Frontal cortex (tissue), 4 donors: ENCODE results near the gene APOBEC3G. TPM values are rescaled to one million over a fixed set of nuclear protein-coding genes. Genes with fewer than 3 reads are reported as not detected.
"Not testable (repeated sequence)": the region's sequence is repeated elsewhere in the genome, so short reads cannot be mapped to it uniquely, and the experiment has no call there.

Experiments used
- DNase-seq, 2 donors: peaks; one replicate each; pipeline ENCODE4 v3.0.0; 2012; ENCODE audit warnings: low spot score in 2 of 2
- FAIRE-seq: peaks from 2 replicates; lab custom pipeline; 2012; peaks lifted over from hg19 to GRCh38; lab: Jason Lieb, UNC
- total RNA-seq: library from RNA; depleted of rRNA; stranded (reverse); fragments of >200 nt; gene quantifications from one replicate; pipeline ENCODE4 v1.2.3, GENCODE V29; 2014
- donor health status: control.
- donor health status: control.
- donor health status: control.

The APOBEC3G gene
- 0.41 TPM for total RNA-seq

DNA sequence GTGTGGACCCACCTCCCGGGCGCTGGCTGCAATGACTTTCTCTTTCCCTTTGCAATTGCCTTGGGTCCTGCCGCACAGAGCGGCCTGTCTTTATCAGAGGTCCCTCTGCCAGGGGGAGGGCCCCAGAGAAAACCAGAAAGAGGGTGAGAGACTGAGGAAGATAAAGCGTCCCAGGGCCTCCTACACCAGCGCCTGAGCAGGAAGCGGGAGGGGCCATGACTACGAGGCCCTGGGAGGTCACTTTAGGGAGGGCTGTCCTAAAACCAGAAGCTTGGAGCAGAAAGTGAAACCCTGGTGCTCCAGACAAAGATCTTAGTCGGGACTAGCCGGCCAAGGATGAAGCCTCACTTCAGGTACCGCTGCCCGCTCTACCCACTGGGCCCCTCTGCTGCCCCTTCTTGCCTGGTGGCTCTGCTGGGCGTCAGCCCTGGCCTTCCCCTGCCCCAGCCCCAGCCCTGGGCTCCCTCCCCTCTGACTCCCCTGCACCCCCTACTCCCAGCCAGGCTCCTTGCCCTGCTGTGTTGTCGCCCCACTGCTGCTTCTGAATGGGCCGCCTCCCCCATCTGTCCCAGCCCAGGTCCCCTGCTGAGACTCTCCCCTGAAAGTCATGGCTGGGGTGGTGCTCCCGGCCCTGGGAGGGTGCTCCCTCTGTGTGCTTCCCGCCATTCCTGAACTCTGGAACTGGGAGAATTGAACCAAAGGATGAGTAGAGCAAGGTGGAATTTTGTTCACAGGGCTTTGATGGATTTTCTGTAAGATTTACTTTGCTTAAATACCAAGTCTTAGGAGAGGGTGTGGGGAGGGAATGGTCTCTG is at the start of gene APOBEC3G:
APOBEC3G (plus strand) TSS at position 250 of the 815 bp plus-strand sequence; CDS start at position 337, 87 bp downstream.
- not testable (repeated sequence) for FAIRE-seq, DNase-seq

DNA sequence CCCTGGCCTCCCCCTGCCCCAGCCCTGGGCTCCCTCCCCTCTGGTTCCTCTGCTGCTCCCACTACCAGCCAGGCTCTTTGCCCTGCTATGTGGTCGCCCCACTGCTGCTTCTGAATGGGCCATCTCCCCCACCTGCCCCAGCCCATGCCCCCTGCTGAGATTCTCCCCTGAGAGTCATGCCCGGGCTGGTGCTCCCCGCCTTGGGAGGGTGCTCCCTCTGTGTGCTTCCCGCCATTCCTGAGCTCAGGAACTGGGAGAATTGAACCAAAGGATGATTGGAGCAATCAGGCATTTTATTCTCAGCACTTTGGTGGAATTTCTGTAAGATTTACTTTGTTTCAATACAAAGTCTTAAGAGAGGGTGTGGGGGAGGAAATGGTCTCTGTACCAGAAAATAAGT is 49.4 kb upstream of the APOBEC3G start:
- no peak for FAIRE-seq
- no peak for DNase-seq

GRCh38 chr22:39028281-39028680 is 48.8 kb upstream of the APOBEC3G start:
- FAIRE-seq (no peak), DNase-seq (no peak)

DNA sequence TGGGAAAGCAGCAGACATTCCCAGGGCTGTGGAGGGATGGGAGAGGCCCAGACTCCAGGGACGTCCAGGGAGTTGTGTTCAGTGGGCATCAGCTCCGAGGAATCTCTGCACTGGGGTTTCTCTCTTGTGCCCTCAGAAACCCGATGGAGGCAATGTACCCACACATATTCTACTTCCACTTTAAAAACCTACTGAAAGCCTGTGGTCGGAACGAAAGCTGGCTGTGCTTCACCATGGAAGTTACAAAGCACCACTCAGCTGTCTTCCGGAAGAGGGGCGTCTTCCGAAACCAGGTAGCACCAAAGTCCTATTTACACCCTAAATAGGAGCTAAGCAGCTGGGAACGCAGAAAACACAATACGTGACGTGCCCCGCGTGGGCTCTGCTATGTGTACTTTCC is 47.8 kb upstream of the APOBEC3G start:
- no peak for DNase-seq
- no peak for FAIRE-seq

DNA sequence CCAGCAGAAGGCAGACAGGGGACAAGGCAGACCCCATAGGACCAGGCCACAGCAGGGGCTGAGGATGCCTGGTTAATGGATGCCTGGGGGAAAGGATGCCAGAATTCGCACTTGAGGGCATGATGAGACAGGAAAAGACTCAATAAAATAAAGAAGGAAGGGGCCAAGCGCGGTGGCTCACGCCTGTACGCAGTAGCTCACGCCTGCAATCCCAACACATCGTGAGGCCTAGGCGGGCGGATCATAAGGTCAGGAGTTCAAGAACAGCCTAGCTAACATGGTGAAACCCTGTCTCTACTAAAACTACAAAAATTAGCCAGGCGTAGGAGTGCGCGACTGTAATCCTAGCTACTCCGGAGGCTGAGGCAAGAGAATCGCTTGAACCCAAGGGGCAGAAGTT is 46.4 kb upstream of the APOBEC3G start:
- FAIRE-seq (no peak), DNase-seq (no peak)

DNA sequence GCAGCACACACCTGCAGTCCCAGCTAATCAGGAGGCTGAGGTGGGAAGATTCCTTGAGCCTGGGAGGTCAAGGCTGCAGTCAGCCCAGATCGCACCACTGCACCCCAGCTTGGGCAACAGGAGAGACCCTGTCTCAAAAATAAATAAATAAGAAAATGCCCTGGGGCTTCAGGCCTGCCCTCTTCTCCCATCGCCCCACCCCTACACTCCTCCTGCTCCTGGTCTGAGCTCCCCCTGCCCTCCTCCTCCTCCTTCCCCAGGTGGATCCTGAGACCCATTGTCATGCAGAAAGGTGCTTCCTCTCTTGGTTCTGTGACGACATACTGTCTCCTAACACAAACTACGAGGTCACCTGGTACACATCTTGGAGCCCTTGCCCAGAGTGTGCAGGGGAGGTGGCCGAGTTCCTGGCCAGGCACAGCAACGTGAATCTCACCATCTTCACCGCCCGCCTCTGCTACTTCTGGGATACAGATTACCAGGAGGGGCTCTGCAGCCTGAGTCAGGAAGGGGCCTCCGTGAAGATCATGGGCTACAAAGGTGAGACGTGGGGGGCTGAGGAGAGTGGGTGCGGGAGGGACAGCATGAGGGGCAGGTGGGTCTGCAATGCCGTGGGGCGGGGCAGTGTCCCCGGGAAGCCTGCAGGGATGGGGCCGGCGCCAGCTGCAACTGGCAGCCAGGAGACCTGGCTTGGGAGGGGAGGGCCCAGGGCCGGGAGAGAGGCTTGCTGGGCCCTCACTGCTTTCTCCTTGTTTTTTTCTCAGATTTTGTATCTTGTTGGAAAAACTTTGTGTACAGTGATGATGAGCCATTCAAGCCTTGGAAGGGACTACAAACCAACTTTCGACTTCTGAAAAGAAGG is 45.4 kb upstream of the APOBEC3G start:
- DNase-seq, FAIRE-seq: not testable (repeated sequence)

- not testable (repeated sequence) for DNase-seq, FAIRE-seq
These were observed 40.0 kb upstream of the APOBEC3G start for GRCh38 chr22:39037071-39037470.

DNA sequence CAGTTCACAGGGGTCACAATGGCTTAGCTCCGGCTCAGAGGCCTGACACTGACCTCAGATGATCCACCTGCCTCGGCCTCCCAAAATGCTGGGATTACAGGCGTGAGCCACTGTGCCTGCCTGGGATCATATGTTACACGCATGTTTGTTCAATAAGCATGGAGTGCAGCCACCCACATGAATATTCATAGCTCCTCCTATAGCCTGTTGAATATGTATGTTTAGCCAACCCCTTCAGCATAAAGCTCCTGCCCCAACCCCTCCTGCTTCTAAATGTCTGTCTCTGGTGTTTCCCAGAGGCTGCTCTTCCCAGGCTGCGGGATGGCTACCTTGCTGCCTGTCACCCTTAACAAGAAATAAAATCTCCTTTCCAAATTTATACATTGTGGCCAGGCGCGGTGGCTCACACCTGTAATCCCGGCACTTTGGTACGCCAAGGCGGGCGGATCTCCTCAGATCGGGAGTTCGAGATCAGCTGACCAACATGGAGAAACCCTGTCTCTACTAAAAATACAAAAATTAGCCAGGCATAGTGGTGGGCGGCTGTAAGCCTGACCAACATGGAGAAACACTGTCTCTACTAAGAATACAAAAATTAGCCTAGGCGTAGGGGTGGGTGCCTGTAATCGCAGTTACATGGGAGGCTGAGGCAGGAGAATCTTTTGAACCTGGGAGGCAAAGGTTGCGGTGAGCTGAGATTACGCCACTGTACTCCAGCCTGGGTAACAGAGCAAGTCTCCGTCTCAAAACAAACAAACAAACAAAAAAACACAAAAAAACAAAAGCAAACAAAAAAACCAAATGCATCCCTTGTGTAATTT is 37.6 kb upstream of the APOBEC3G start:
- DNase-seq (no peak), FAIRE-seq (no peak)

DNA sequence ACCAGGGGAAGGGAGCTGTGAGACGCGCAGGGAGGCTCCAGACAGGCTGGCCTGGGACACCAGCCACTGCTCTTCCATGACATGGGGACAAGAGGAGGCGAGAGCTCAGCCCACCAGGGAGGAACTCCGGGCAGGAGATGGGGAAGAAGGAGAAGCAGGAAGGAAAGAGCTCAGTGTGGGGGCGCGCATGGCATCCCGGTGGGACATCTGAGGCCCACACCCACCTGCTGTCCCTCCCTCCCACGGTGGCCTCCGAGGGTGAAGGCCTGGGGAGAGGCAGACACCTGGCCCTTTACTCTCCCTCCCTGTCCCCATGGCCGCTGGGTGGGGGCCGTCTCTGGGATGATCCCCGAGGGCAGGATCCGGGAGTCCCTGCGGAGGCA is 36.9 kb upstream of the APOBEC3G start:
- DNase-seq, FAIRE-seq: not testable (repeated sequence)

DNA sequence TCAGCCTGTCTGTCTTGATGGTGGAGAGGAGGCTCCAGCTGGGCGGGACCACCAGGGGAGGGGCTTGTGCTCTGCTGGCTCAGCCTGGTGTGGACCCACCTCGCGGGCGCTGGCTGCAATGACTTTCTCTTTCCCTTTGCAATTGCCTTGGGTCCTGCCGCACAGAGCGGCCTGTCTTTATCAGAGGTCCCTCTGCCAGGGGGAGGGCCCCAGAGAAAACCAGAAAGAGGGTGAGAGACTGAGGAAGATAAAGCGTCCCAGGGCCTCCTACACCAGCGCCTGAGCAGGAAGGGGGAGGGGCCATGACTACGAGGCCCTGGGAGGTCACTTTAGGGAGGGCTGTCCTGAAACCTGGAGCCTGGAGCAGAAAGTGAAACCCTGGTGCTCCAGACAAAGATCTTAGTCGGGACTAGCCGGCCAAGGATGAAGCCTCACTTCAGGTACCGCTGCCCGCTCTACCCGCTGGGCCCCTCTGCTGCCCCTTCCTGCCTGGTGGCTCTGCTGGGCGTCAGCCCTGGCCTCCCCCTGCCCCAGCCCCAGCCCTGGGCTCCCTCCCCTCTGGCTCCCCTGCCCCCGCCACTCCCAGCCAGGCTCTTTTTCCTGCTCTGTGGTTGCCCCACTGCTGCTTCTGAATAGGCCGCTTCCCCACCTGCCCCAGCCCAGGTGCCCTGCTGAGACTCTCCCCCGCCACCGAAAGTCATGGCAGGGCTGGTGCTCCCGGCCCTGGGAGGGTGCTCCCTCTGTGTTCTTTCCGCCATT is 36.4 kb upstream of the APOBEC3G start, which contains the start of gene APOBEC3F:
APOBEC3F (plus strand) TSS at position 327 of the 759 bp plus-strand sequence; CDS start at position 424, 97 bp downstream.
- DNase-seq, FAIRE-seq: not testable (repeated sequence)

- DNase-seq (no peak), FAIRE-seq (no peak)
These were observed 35.2 kb upstream of the APOBEC3G start for GRCh38 chr22:39041908-39042307.

DNA sequence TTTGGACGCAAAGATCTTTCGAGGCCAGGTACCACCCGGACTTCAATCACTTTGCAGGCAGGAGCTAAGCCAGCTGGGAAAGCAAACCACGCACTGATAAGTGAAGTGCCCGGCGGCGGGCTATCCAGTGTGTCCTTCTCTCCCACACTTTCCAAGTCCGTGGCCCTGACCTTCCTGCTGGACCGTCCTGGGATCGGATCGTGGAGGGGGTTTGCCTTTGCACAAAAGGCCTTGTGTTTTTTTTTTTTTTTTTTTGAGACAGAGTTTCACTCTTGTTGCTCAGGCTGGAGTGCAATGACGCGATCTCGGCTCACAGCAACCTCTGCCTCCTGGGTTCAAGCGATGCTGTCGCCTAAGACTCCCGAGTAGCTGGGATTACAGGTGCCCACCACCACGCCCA is 34.0 kb upstream of the APOBEC3G start:
- FAIRE-seq, DNase-seq: not testable (repeated sequence)

DNA sequence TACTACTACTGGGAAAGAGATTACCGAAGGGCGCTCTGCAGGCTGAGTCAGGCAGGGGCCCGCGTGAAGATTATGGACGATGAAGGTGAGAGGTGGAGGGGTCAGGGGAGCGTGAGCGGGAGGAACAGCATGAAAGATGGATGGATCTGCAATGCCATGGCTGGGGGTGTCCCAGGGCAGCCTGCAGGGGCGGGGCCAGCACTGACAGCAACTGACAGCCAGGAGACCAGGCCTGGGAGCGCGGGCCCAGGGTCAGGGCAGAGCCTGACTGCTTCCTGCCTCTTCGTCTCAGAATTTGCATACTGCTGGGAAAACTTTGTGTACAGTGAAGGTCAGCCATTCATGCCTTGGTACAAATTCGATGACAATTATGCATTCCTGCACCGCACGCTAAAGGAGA is 31.9 kb upstream of the APOBEC3G start:
- FAIRE-seq, DNase-seq: not testable (repeated sequence)

DNA sequence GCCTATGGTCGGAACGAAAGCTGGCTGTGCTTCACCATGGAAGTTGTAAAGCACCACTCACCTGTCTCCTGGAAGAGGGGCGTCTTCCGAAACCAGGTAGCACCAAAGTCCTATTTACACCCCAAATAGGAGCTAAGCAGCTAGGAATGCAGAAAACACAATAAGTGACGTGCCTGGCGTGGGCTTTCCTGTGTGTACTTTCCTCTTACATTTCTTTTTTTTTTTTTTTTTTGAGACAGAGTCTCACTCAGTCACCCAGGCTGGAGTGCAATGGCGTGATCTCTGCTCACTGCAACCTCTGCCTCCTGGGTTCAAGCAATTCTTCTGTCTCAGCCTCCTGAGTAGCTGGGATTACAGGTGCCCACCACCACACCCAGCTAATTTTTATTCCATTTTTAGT is 27.6 kb upstream of the APOBEC3G start:
- FAIRE-seq, DNase-seq: not testable (repeated sequence)

GRCh38 chr22:39051844-39052495 is 25.1 kb upstream of the APOBEC3G start:
- DNase-seq, FAIRE-seq: not testable (repeated sequence)

DNA sequence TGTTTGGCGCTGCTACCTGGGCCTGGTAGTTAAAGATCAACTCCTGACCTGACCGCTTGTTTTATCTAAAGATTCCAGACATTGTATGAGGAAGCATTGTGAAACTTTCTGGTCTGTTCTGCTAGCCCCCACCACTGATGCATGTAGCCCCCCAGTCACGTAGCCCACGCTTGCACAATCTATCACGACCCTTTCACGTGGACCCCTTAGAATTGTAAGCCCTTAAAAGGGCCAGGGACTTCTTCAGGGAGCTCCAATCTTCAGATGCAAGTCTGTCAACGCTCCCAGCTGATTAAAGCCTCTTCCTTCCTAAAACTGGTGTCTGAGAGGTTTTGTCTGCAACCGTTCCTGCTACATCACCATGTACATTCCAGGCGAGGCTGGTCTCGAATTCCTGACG is 21.4 kb upstream of the APOBEC3G start:
- DNase-seq (no peak), FAIRE-seq (no peak)

DNA sequence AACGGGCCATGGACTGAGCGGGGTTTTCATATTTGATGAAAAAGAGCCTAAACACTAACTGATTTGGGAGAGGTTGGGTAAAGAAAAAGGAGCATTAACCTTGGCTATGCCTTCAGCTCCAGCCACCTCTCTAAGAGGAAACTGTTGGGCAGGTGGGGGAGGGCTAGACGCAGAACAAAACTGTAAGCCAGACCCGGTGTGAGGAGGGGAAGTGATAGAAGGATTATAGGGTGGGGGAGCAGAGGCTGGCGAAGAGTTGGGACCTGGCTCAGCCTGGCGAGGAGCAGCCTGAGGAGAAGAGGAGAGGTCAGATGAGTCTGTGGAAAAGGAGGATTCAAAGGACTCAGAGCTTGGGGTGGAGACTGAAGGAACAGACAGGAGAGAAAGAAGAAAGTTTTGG is 15.8 kb upstream of the APOBEC3G start:
- FAIRE-seq, DNase-seq: not testable (repeated sequence)

DNA sequence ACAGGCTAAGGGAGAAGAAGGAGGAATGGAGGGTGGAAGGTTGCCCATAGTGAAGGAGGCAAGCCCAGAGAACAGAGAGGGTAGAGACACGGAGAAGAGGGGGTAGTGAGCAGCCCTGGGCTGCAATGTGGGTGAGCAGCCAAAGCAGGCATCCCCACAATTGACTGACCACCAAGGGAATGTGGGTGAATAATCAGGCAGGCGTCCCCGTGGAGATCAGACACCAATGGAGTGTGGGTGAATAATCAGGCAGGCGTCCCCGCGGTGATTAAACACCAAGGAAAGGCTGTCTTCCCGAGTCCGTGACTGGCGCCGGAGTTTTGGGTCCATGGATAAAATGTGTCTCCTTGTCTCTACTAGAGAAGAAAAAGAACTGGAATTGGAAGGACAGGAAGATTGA is 15.1 kb upstream of the APOBEC3G start:
- not testable (repeated sequence) for FAIRE-seq, DNase-seq
